CD4-positive, alpha-beta T cell treated with Interleukin-15 for 4 hours (primary cell): ENCODE data around the gene FAM89B.

Experiments
- DNase-seq: peaks from one replicate; pipeline ENCODE4 v3.0.0-alpha.2; 2020; ENCODE audit warnings: low spot score

FAM89B gene

GRCh38 chr11:65556470-65557279 lies 15.7 kb upstream of the FAM89B start:
- DNase-seq = no peak

GRCh38 chr11:65557280-65558001 lies 14.9 kb upstream of the FAM89B start:
- DNase-seq = no peak

- DNase-seq = no peak
Measured at GRCh38 chr11:65558002-65558929, 14.1 kb upstream of the FAM89B start, which contains the start of gene LTBP3. LTBP3 (minus strand) TSS chr11:65558359; CDS start chr11:65557959, 400 bp downstream.

- no peak for DNase-seq
Measured at GRCh38 chr11:65558930-65559509, 13.3 kb upstream of the FAM89B start.

- DNase-seq = no peak
Measured at GRCh38 chr11:65559535-65559934, 12.8 kb upstream of the FAM89B start.

GRCh38 chr11:65559951-65560537 lies 12.3 kb upstream of the FAM89B start:
- DNase-seq = no peak

- no peak for DNase-seq
Measured at GRCh38 chr11:65560555-65561418, 11.6 kb upstream of the FAM89B start.

GRCh38 chr11:65562020-65562419 lies 10.3 kb upstream of the FAM89B start:
- no peak for DNase-seq

- no peak for DNase-seq
Measured at GRCh38 chr11:65562788-65563187, 9.6 kb upstream of the FAM89B start.

GRCh38 chr11:65563601-65564000 lies 8.7 kb upstream of the FAM89B start:
- DNase-seq = no peak

GRCh38 chr11:65564879-65565559 lies 7.3 kb upstream of the FAM89B start:
- peak; percentile 43 for DNase-seq

- DNase-seq = peak; percentile 86
Measured at GRCh38 chr11:65565624-65566453, 6.5 kb upstream of the FAM89B start.

GRCh38 chr11:65569164-65569972 lies 3.0 kb upstream of the FAM89B start:
- no peak for DNase-seq

- peak; percentile 98 for DNase-seq
Measured at GRCh38 chr11:65569973-65570918, 2.1 kb upstream of the FAM89B start, which contains the start of gene ZNRD2. ZNRD2 (plus strand) TSS chr11:65570477; CDS start chr11:65570492, 15 bp downstream.

- no peak for DNase-seq
Measured at GRCh38 chr11:65571420-65571819, 918 bp upstream of the FAM89B start.

- no peak for DNase-seq
Measured at GRCh38 chr11:65571940-65572339, 398 bp upstream of the FAM89B start.
